H1 (cell line): ENCODE data around the gene SRF. TPM values are rescaled to one million over a fixed set of nuclear protein-coding genes. Genes with fewer than 3 reads are reported as not detected.

ENCODE experiments used
- CTCF ChIA-PET: fragments of 300-600 bp; sonication (Branson Sonifier 250); formaldehyde crosslinking; loops from one replicate; lab custom pipeline; 2021; ENCODE audit not compliant: partially characterized antibody; lab: Charles Lee
- POLR2A ChIA-PET: fragments of 300-600 bp; sonication (Branson Sonifier 250); formaldehyde crosslinking; loops from one replicate; lab custom pipeline; 2021; ENCODE audit warnings: inconsistent platforms; ENCODE audit not compliant: partially characterized antibody; lab: Charles Lee
- DNase-seq, 2 experiments: peaks; one replicate each; pipeline versions ENCODE4 v3.0.0 to v3.0.0-alpha.2; 2010 to 2022; ENCODE audit warnings: low spot score in 2 of 2, low read depth in 1 of 2, mixed read lengths in 1 of 2
- FAIRE-seq: peaks from 2 replicates; lab custom pipeline; 2011; peaks lifted over from hg19 to GRCh38; lab: Jason Lieb, UNC
- H2AFZ ChIP-seq: 2 replicates; pipeline ENCODE4 v1.8.1; 2012; ENCODE audit warnings: low read length, inconsistent platforms
- H2AK5ac ChIP-seq: 2 replicates; pipeline ENCODE4 v1.6.1; 2013; ENCODE audit warnings: low read depth, low read length
- H2BK120ac ChIP-seq: replicated peaks from 2 replicates; pipeline ENCODE3; 2013; ENCODE audit warnings: low read depth, low read length, inconsistent platforms
- H2BK12ac ChIP-seq: 2 replicates; pipeline ENCODE4 v1.6.1; 2013; ENCODE audit warnings: low read depth, low read length
- H2BK15ac ChIP-seq: 2 replicates; pipeline ENCODE4 v1.6.1; 2013; ENCODE audit warnings: low read length
- H2BK20ac ChIP-seq: 2 replicates; pipeline ENCODE4 v1.6.1; 2013; ENCODE audit warnings: low read length
- H2BK5ac ChIP-seq: 2 replicates; pipeline ENCODE4 v1.6.1; 2013; ENCODE audit warnings: low read depth, low read length
- H3K14ac ChIP-seq: 2 replicates; pipeline ENCODE4 v1.6.1; 2013; ENCODE audit warnings: inconsistent platforms; ENCODE audit not compliant: insufficient read length
- H3K18ac ChIP-seq: 2 replicates; pipeline ENCODE4 v1.6.1; 2013; ENCODE audit warnings: low read length; ENCODE audit errors: extremely low read depth
- H3K23ac ChIP-seq: 2 replicates; pipeline ENCODE4 v1.6.1; 2013; ENCODE audit warnings: inconsistent platforms; ENCODE audit not compliant: insufficient read length
- H3K23me2 ChIP-seq: 2 replicates; pipeline ENCODE4 v1.6.1; 2013; ENCODE audit warnings: low read depth, low read length
- H3K27ac ChIP-seq: 2 replicates; pipeline ENCODE4 v1.6.1; 2011; ENCODE audit warnings: low read depth, low read length, inconsistent platforms
- H3K27me3 ChIP-seq, 4 experiments: replicated peaks in 1 of 4; 1 replicate in 1 of 4; 2 replicates in 3 of 4; pipeline versions ENCODE4 v1.6.1 to v1.8.1; 2011 to 2013; ENCODE audit warnings: low read length in 3 of 4, mild to moderate bottlenecking in 3 of 4, inconsistent platforms in 2 of 4, mixed read lengths in 2 of 4, moderate library complexity in 1 of 4; ENCODE audit not compliant: control insufficient read depth in 3 of 4, insufficient read depth in 3 of 4; ENCODE audit errors: extremely low read depth in 1 of 4
- H3K36me3 ChIP-seq, 4 experiments: 2 replicates each; pipeline versions ENCODE4 v1.6.1 to v1.8.1; 2011 to 2013; ENCODE audit warnings: mild to moderate bottlenecking in 4 of 4, low read length in 3 of 4, moderate library complexity in 2 of 4, control low read depth in 1 of 4, inconsistent platforms in 1 of 4; ENCODE audit not compliant: insufficient read depth in 4 of 4, control insufficient read depth in 2 of 4
- H3K4ac ChIP-seq: replicated peaks from 2 replicates; pipeline ENCODE3; 2013; ENCODE audit warnings: low read length, low read depth, mixed read lengths, inconsistent platforms; ENCODE audit not compliant: insufficient read length
- H3K4me1 ChIP-seq, 4 experiments: replicated peaks in 1 of 4; 1 replicate in 1 of 4; 2 replicates in 3 of 4; pipeline versions ENCODE4 v1.6.1 to v1.8.1; 2011 to 2013; ENCODE audit warnings: low read length in 3 of 4, inconsistent platforms in 2 of 4, mixed read lengths in 1 of 4; ENCODE audit not compliant: insufficient read depth in 4 of 4, control insufficient read depth in 3 of 4
- H3K4me2 ChIP-seq, 2 experiments: 2 replicates each; pipeline versions ENCODE4 v1.6.1 to v1.8.1; 2011 to 2013; ENCODE audit warnings: low read depth in 2 of 2, low read length in 2 of 2, control low read depth in 1 of 2, inconsistent platforms in 1 of 2, mild to moderate bottlenecking in 1 of 2; ENCODE audit not compliant: insufficient read depth in 1 of 2
- H3K4me3 ChIP-seq, 4 experiments: fragments of 200-600, 300-600 bp in 1 of 4; sonication (generic), shearing (Covaris generic), sonication (Bioruptor Twin) in 1 of 4; 2 replicates each; pipeline versions ENCODE4 v1.5.1 to v1.8.1; 2011 to 2016; ENCODE audit warnings: low read length in 4 of 4, low read depth in 3 of 4, control low read depth in 2 of 4, inconsistent platforms in 2 of 4, mild to moderate bottlenecking in 2 of 4, mixed read lengths in 1 of 4, moderate library complexity in 1 of 4; ENCODE audit not compliant: insufficient read depth in 2 of 4; ENCODE audit errors: extremely low read depth in 1 of 4
- H3K56ac ChIP-seq: replicated peaks from 2 replicates; pipeline ENCODE3; 2013; ENCODE audit warnings: low read depth, mild to moderate bottlenecking, mixed read lengths, low read length, inconsistent platforms; ENCODE audit not compliant: insufficient read length
- H3K79me1 ChIP-seq: 2 replicates; pipeline ENCODE4 v1.6.1; 2013; ENCODE audit warnings: low read depth, low read length, control low read depth
- H3K79me2 ChIP-seq, 2 experiments: 2 replicates each; pipeline versions ENCODE4 v1.6.1 to v1.8.1; 2012 to 2013; ENCODE audit warnings: low read length in 2 of 2, mild to moderate bottlenecking in 2 of 2, inconsistent platforms in 1 of 2; ENCODE audit not compliant: insufficient read depth in 2 of 2, control insufficient read depth in 1 of 2
- H3K9ac ChIP-seq, 4 experiments: replicated peaks in 1 of 4; 1 replicate in 1 of 4; 2 replicates in 3 of 4; pipeline versions ENCODE4 v1.6.1 to v1.8.1; 2011 to 2013; ENCODE audit warnings: low read depth in 3 of 4, low read length in 3 of 4, control low read depth in 2 of 4, mild to moderate bottlenecking in 2 of 4, moderate library complexity in 2 of 4, inconsistent platforms in 1 of 4; ENCODE audit errors: extremely low read depth in 1 of 4
- H3K9me3 ChIP-seq, 2 experiments: 2 replicates each; pipeline versions ENCODE4 v1.6.1 to v1.8.1; 2012 to 2013; ENCODE audit warnings: mild to moderate bottlenecking in 2 of 2, moderate library complexity in 2 of 2, control low read depth in 1 of 2, inconsistent platforms in 1 of 2, low read depth in 1 of 2, low read length in 1 of 2, mixed read lengths in 1 of 2; ENCODE audit not compliant: insufficient read depth in 2 of 2
- H4K20me1 ChIP-seq, 2 experiments: replicated peaks in 1 of 2; 2 replicates each; pipeline versions ENCODE3 to v1.8.1; 2011 to 2013; ENCODE audit warnings: inconsistent platforms in 2 of 2, low read length in 2 of 2, mild to moderate bottlenecking in 1 of 2; ENCODE audit not compliant: insufficient read depth in 2 of 2, control insufficient read depth in 1 of 2
- H4K5ac ChIP-seq: 2 replicates; pipeline ENCODE4 v1.6.1; 2013; ENCODE audit warnings: low read length, low read depth, mixed read lengths, inconsistent platforms; ENCODE audit not compliant: insufficient read length
- H4K8ac ChIP-seq: 2 replicates; pipeline ENCODE4 v1.8.0; 2013; ENCODE audit warnings: mild to moderate bottlenecking, moderate library complexity, low read length, inconsistent platforms; ENCODE audit not compliant: insufficient read depth; ENCODE audit errors: extremely low read depth
- H4K91ac ChIP-seq: replicated peaks from 2 replicates; pipeline ENCODE3; 2013; ENCODE audit warnings: low read length, mixed read lengths, inconsistent platforms; ENCODE audit not compliant: insufficient read length
- CBX8 ChIP-seq: fragments of 300-800, 300-1000 bp; sonication (generic); IDR thresholded peaks from 2 replicates; pipeline ENCODE4 v1.7.1; 2016; ENCODE audit warnings: low read depth, low read length, borderline replicate concordance
- FOSL1 ChIP-seq: IDR thresholded peaks from 2 replicates; pipeline ENCODE4 v1.6.1; 2011; ENCODE audit warnings: mild to moderate bottlenecking, low read depth, low read length, moderate library complexity; ENCODE audit not compliant: insufficient read depth
- ZNF274 ChIP-seq: IDR thresholded peaks from 2 replicates; pipeline ENCODE4 v1.7.0; 2012; ENCODE audit warnings: low read length, borderline replicate concordance; ENCODE audit errors: extremely low read depth
- WGBS, 2 experiments: shearing (Covaris generic) in 1 of 2; methylation state at CpG; one replicate each; pipeline versions ENCODE4 v1.1.6 to v1.1.7; 2013 to 2015; ENCODE audit warnings: low lambda C conversion rate in 2 of 2, mixed read lengths in 2 of 2, inconsistent platforms in 1 of 2, low coverage in 1 of 2, missing lambda C conversion rate in 1 of 2; ENCODE audit not compliant: insufficient replicate concordance in 2 of 2, insufficient coverage in 1 of 2, insufficient read length in 1 of 2; ENCODE audit errors: extremely low coverage in 1 of 2, missing lambda C conversion rate in 1 of 2; 5-methylcytosine and 5-hydroxymethylcytosine counted together
- polyA plus RNA-seq, 7 experiments: library from polyadenylated mRNA; depleted of rRNA in 3 of 7; stranded (reverse) in 5 of 7; unstranded in 2 of 7; fragments of >200 nt in 5 of 7; fragments of 200-250 nt in 2 of 7; gene quantifications; 1 replicate in 5 of 7; 2 replicates in 1 of 7; 4 replicates in 1 of 7; pipeline versions ENCODE4 v1.2.1 to v1.2.3, GENCODE V29; 2011 to 2013; ENCODE audit warnings: missing spikeins in 2 of 7, mixed read lengths in 2 of 7
- total RNA-seq: library from RNA; stranded (reverse); fragmentation: NEBNext Ultra II Directional; extraction: Animal tissue kit (Norgen Biotek cat#: 25700); gene quantifications from 2 replicates; pipeline ENCODE4 v1.2.1, GENCODE V29; 2021

SRF gene
- total and polyA plus RNA-seq, 2 of the 8 experiments (the other 6 are each of a cell fraction or from before 2014, with no cell fraction given) = 49.0 to 69.5 TPM

DNA sequence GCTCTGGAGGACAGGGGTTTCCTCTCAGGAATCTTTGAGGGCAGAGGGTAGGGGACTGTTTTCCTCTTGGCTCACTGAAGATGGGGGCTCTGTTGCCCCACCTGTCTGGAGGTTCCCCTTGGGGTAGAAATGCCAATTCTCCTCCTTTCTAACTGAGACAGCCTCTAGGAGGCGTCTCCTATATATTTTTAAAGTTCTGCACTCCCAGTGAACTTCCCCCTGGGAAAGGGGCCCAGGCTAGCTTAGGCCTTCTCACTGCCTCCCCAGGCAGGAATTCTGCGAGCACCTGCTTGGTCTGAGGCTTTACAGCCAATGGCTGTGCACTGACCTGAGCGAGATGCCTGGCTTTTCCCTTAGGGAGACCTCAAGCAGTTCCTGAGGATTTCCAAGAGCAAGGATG is 24.8 kb upstream of the SRF start:
- no peak overlapping the region for H3K23ac ChIP-seq
- no peak overlapping the region for H3K18ac ChIP-seq
- no peak overlapping the region for H3K56ac ChIP-seq
- no peaks in the 10 kb centered on the region for H3K9me3 ChIP-seq
- ChIA-PET POLR2A (interaction anchor here (1.0 to 1.2 kb wide), 3 partner anchors 26 to 167 kb away, joined by 3 to 4 read pairs (median 3); partner anchors contain the start of gene PEX6), CTCF (interaction anchor here (0.9 to 3.4 kb wide), 8 partner anchors 10 to 136 kb away, joined by 3 to 23 read pairs (median 5); no protein-coding TSS in a partner anchor)
- no peak overlapping the region for H2AK5ac ChIP-seq
- H2BK120ac ChIP-seq = no peak overlapping the region
- H2BK15ac ChIP-seq = no peak overlapping the region
- H3K23me2 ChIP-seq = no peaks in the 10 kb centered on the region
- no peak overlapping the region for H3K27ac ChIP-seq
- H3K4me2 ChIP-seq = no peak overlapping the region
- H4K8ac ChIP-seq = no peak overlapping the region
- H2BK12ac ChIP-seq = no peak overlapping the region
- H3K79me2 ChIP-seq = no peaks in the 10 kb centered on the region
- no peaks in the 10 kb centered on the region for H3K27me3 ChIP-seq
- H4K91ac ChIP-seq = no peak overlapping the region
- H4K5ac ChIP-seq = no peak overlapping the region
- WGBS, 2 experiments = 81% methylated on average over 3 of the region's 3 CpGs; no CpG with 5 or more reads in 1 of the 2 experiments
- DNase-seq (no peak), FAIRE-seq (no peak)
- H3K4ac ChIP-seq = no peak overlapping the region
- H2BK20ac ChIP-seq = no peak overlapping the region
- no peak overlapping the region for H3K14ac ChIP-seq
- H3K9ac ChIP-seq = no peak overlapping the region
- peaks cover 6 to 15% (median 6%) of the 10 kb centered on the region in 4 experiments; a peak in 5 of 8 replicates for H3K36me3 ChIP-seq
- H2BK5ac ChIP-seq = no peak overlapping the region
- H4K20me1 ChIP-seq = no peaks in the 10 kb centered on the region
- peaks cover 0 to 6% (median 3%) of the 10 kb centered on the region in 4 experiments; a peak in 3 of 7 replicates for H3K4me1 ChIP-seq
- H3K4me3 ChIP-seq = no peak overlapping the region
- no peaks in the 10 kb centered on the region for H3K79me1 ChIP-seq
- no peak for TF ChIP-seq CBX8
- no peak for TF ChIP-seq FOSL1
- no peak for TF ChIP-seq ZNF274
- H2AFZ ChIP-seq = no peak overlapping the region
